Motor neuron (in vitro differentiated cells): Measurements from ENCODE around the gene RALGPS1. TPM values are rescaled to one million over a fixed set of nuclear protein-coding genes. Genes with fewer than 3 reads are reported as not detected.
A peak's percentile ranks its signal among the peaks of the same experiment; 100 is the strongest.

Source experiments
- ATAC-seq, 8 experiments: fragments of 200-7000 bp; cut with Tn5 transposase; replicated peaks in 6 of 8; 2 replicates each; pipeline ENCODE4 v1.8.0; 2021; ENCODE audit warnings: mild to moderate bottlenecking in 8 of 8, moderate library complexity in 8 of 8
- H3K27ac ChIP-seq, 2 donors: fragments of 250-450 bp; sonication (Bioruptor Pico); 2 replicates each; pipeline ENCODE4 v1.9.0; 2021; ENCODE audit warnings: antibody characterized with exemption in 2 of 2, mild to moderate bottlenecking in 2 of 2, moderate library complexity in 1 of 2
- H3K4me1 ChIP-seq, 2 donors: fragments of 250-450 bp; sonication (Bioruptor Pico); replicated peaks in 1 of 2; 2 replicates each; pipeline ENCODE4 v1.6.1; 2021; ENCODE audit warnings: antibody characterized with exemption in 2 of 2, mild to moderate bottlenecking in 2 of 2, moderate library complexity in 1 of 2
- H3K4me3 ChIP-seq, 5 donors: fragments of 250-450 bp; sonication (Bioruptor Pico); 2 replicates each; pipeline ENCODE4 v1.9.0; 2021; ENCODE audit warnings: antibody characterized with exemption in 5 of 5, mild to moderate bottlenecking in 5 of 5, moderate library complexity in 4 of 5
- WGBS, 10 experiments: fragments of 450-650 bp; shearing (Covaris generic); methylation state at CpG; one replicate each; pipeline ENCODE4 v1.0.0; 2022; 5-methylcytosine and 5-hydroxymethylcytosine counted together
- in situ Hi-C, 9 experiments: fragments of 400-800 bp; cut with MboI; loops; one replicate each; pipeline ENCODE4 v1.15.0; 2021; ENCODE audit warnings: low sequenced_read_pairs in 9 of 9, low pct_unique_long_range_greater_than_20kb in 2 of 9; ENCODE audit not compliant: unreplicated experiment in 9 of 9
- total RNA-seq, 8 experiments: library from RNA; unstranded; fragments of 300-600 nt; gene quantifications; 2 replicates each; pipeline versions ENCODE4 v1.2.3 to v1.2.4, GENCODE V29; 2022

Gene RALGPS1
- total RNA-seq, 8 experiments from 2014 or later: 4.3 to 29.6 (median 17.3) TPM

- H3K4me3 ChIP-seq: no peak overlapping the region
- in situ Hi-C loops: no loop called here
- peaks cover 0 to 7% of the 10 kb centered on the region in 2 donors for H3K4me1 ChIP-seq
- H3K27ac ChIP-seq: no peak overlapping the region
- 0 to 100% (median 75%) methylated on average over 1 to 2 of the region's 2 CpGs; no CpG with 5 or more reads in 4 of the 10 experiments for WGBS, 10 experiments
- no peak for ATAC-seq
Observed at GRCh38 chr9:126916909-126917308, 2.3 kb downstream of the RALGPS1 start.

DNA sequence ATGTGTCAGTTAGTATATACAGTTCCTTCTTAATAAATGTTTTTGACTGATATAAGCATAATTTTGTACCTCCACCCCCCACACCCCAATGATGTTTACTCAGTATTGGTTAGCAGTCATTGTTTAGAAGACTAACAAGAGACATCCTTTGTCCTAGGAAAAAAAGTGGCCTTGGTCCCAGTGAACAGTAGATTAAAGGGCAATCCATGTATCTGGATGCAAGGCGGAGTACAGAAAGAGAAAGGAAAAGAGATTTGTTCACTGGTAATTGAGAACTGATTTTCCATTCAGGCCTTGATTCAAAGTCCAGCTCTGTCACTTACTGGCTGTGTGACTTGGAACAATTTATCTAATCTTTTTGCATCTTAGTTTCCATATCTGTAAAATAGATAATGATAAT, 4.6 kb downstream of the RALGPS1 start:
- H3K27ac ChIP-seq: no peak overlapping the region
- H3K4me3 ChIP-seq: no peak overlapping the region
- in situ Hi-C loops: no loop called here
- H3K4me1 ChIP-seq: peaks cover 0 to 7% of the 10 kb centered on the region in 2 donors
- 29 to 100% (median 73%) methylated on average over 1 of the region's 1 CpG; no CpG with 5 or more reads in 4 of the 10 experiments for WGBS, 10 experiments
- no peak for ATAC-seq

GRCh38 chr9:126925876-126926275, 11.3 kb downstream of the RALGPS1 start:
- in situ Hi-C loops: loop anchor here in 4 of 9 experiments (25.0 kb wide), 3 partner anchors 261 to 436 kb away; no protein-coding TSS in a partner anchor
- no peak overlapping the region for H3K27ac ChIP-seq
- no peak for ATAC-seq
- no peak overlapping the region for H3K4me3 ChIP-seq
- no peaks in the 10 kb centered on the region for H3K4me1 ChIP-seq

DNA sequence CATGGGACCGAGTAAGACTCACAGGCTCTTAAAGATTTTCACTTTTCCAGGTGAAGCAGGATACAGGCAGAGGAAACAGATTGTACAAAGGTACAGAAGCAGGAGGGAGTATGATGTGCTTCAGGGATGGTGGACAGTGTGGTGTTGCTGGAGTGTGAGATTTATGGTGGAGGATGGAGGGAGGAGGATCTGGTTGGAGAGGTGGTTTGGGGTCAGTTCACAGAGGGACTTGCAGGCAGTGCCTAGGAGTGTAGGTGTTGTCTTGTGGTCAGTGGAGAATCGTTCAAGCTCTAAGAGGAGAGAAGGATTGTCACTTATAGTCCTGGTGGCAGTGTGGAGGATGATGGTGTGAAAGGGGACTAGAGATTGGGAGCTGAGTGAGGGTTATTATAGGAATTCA, 11.8 kb downstream of the RALGPS1 start:
- in situ Hi-C loops: loop anchor here in 4 of 9 experiments (25.0 kb wide), 3 partner anchors 261 to 436 kb away; no protein-coding TSS in a partner anchor
- Histone ChIP-seq H3K4me1 (no peaks in the 10 kb centered on the region), H3K4me3 (no peak overlapping the region), H3K27ac (no peak overlapping the region)
- ATAC-seq: no peak
- WGBS, 10 experiments: 0 to 100% (median 63%) methylated on average over 1 to 2 of the region's 2 CpGs; no CpG with 5 or more reads in 2 of the 10 experiments

GRCh38 chr9:126927419-126927818, 12.8 kb downstream of the RALGPS1 start:
- in situ Hi-C loops: loop anchor here in 4 of 9 experiments (25.0 kb wide), 3 partner anchors 260 to 435 kb away; no protein-coding TSS in a partner anchor
- H3K4me3 ChIP-seq: no peak overlapping the region
- WGBS, 10 experiments: 30 to 83% (median 49%) methylated on average over 1 to 6 of the region's 6 CpGs; no CpG with 5 or more reads in 1 of the 10 experiments
- H3K27ac ChIP-seq: no peak overlapping the region
- ATAC-seq: peak in 1 of 8 experiments; percentile 64
- H3K4me1 ChIP-seq: no peaks in the 10 kb centered on the region

GRCh38 chr9:126932871-126933321, 18.3 kb downstream of the RALGPS1 start:
- in situ Hi-C loops: loop anchor here in 4 of 9 experiments (25.0 kb wide), 3 partner anchors 254 to 429 kb away; no protein-coding TSS in a partner anchor
- ATAC-seq: no peak
- 0 to 100% (median 84%) methylated on average over 1 to 7 of the region's 11 CpGs; no CpG with 5 or more reads in 2 of the 10 experiments for WGBS, 10 experiments
- H3K4me1 ChIP-seq: no peaks in the 10 kb centered on the region
- H3K4me3 ChIP-seq: no peak overlapping the region
- H3K27ac ChIP-seq: no peak overlapping the region

DNA sequence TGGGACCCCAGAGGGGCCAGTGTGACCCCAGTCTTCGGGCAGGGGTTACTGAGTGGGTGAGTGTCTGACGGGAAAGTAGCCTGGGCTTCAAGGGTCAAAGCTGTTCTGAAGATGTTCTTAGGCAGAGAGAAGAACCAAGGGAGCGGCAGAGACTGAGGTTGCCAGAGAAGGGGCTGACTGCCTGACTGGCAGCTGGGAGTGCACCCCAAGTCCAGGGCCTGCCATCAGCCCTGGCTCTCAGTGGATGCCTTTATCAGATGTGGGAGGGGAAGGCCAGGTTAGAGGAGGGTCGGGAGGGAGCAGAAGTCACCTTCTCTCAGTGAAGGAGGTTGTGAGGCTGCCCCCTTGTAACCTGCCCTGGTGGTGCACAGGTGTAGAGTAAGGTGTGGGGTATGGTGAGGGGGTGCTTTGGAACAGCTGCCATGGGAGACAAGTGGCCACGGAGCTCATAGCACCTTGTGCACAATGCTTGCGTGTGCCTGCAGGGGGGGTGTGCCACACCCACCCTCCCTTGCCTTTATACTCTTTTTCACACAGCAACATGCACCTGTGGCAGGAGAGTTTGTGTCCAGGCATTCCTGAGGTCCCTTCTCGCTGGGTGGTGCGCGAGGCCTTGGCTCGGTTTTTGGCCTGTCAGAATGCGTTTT, 18.9 kb downstream of the RALGPS1 start:
- no peak overlapping the region for H3K4me3 ChIP-seq
- ATAC-seq: no peak
- in situ Hi-C loops: loop anchor here in 4 of 9 experiments (25.0 kb wide), 3 partner anchors 254 to 429 kb away; no protein-coding TSS in a partner anchor
- no peaks in the 10 kb centered on the region for H3K4me1 ChIP-seq
- no peak overlapping the region for H3K27ac ChIP-seq
- WGBS, 10 experiments: 57 to 100% (median 87%) methylated on average over 1 to 10 of the region's 11 CpGs; no CpG with 5 or more reads in 2 of the 10 experiments

DNA sequence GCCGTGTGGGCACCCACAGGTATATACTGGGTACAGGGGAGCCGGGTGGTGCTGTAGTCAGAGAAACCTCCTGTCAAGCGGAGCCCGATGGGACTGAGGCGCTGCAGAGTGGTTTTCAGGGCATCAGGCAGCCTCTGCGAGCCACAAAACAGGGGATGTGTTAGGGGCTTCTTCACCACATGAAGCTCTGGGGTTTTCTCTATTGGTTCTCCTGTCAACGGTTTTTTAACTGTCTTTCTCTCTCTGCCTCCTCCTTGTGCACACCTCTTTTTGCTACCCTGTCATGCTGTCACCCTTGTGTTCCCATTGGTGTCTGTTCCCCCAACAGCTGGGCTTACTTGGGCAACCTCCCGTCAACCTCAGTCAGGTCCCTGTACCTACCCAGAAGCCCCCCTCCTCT, 19.9 kb downstream of the RALGPS1 start:
- Histone ChIP-seq H3K4me3 (no peak overlapping the region), H3K4me1 (no peaks in the 10 kb centered on the region), H3K27ac (no peak overlapping the region)
- 58 to 100% (median 80%) methylated on average over 1 to 5 of the region's 8 CpGs; no CpG with 5 or more reads in 1 of the 10 experiments for WGBS, 10 experiments
- in situ Hi-C loops: loop anchor here in 4 of 9 experiments (25.0 kb wide), 3 partner anchors 253 to 428 kb away; no protein-coding TSS in a partner anchor
- ATAC-seq: no peak

GRCh38 chr9:126935630-126936029, 21.0 kb downstream of the RALGPS1 start:
- in situ Hi-C loops: loop anchor here in 4 of 9 experiments (25.0 kb wide), 3 partner anchors 252 to 427 kb away; no protein-coding TSS in a partner anchor
- H3K4me1 ChIP-seq: no peaks in the 10 kb centered on the region
- no peak overlapping the region for H3K4me3 ChIP-seq
- H3K27ac ChIP-seq: no peak overlapping the region
- no peak for ATAC-seq
- 20 to 100% (median 69%) methylated on average over 1 to 3 of the region's 5 CpGs; no CpG with 5 or more reads in 2 of the 10 experiments for WGBS, 10 experiments

DNA sequence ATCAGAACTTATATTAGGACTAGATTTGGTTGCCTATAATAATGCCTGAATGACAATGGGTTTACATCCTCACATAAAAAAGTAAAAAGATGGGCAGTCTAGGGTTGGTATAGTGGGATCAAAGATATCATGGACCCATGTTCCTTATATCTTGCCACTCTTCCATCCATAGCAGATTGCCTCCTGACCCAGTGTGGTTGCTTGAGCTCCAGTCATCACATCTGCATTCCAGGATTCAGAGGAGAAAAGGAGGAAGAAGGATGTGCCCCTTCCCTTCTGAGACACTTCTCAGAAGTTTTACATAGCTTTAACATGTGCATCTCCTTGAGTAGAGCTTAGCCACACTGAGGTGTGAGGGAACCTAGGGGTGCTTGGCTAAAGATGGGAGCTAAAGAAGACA, 22.9 kb downstream of the RALGPS1 start:
- H3K4me1 ChIP-seq: no peaks in the 10 kb centered on the region
- in situ Hi-C loops: loop anchor here in 4 of 9 experiments (25.0 kb wide), 3 partner anchors 250 to 425 kb away; no protein-coding TSS in a partner anchor
- no peak overlapping the region for H3K27ac ChIP-seq
- H3K4me3 ChIP-seq: no peak overlapping the region
- no peak for ATAC-seq

GRCh38 chr9:126938327-126938726, 23.7 kb downstream of the RALGPS1 start:
- in situ Hi-C loops: loop anchor here in 4 of 9 experiments (25.0 kb wide), 3 partner anchors 249 to 424 kb away; no protein-coding TSS in a partner anchor
- WGBS, 10 experiments: 60 to 86% (median 85%) methylated on average over 1 to 3 of the region's 4 CpGs; no CpG with 5 or more reads in 5 of the 10 experiments
- H3K4me1 ChIP-seq: no peaks in the 10 kb centered on the region
- ATAC-seq: no peak
- no peak overlapping the region for H3K27ac ChIP-seq
- no peak overlapping the region for H3K4me3 ChIP-seq

- ATAC-seq: peak in 4 of 8 experiments; percentile 9 to 89 (median 87)
- WGBS, 10 experiments: 40 to 100% (median 80%) methylated on average over 1 to 5 of the region's 6 CpGs; no CpG with 5 or more reads in 5 of the 10 experiments
- in situ Hi-C loops: loop anchor here in 6 of 9 experiments (10.0 to 25.0 kb wide), 5 partner anchors 247 to 422 kb away; no protein-coding TSS in a partner anchor
- no peak overlapping the region for H3K4me3 ChIP-seq
- H3K4me1 ChIP-seq: no peaks in the 10 kb centered on the region
- no peak overlapping the region for H3K27ac ChIP-seq
Observed at GRCh38 chr9:126939821-126940221, 25.2 kb downstream of the RALGPS1 start.

GRCh38 chr9:126942399-126942798, 27.8 kb downstream of the RALGPS1 start:
- no peak overlapping the region for H3K27ac ChIP-seq
- no peaks in the 10 kb centered on the region for H3K4me1 ChIP-seq
- H3K4me3 ChIP-seq: no peak overlapping the region
- in situ Hi-C loops: loop anchor here in 6 of 9 experiments (10.0 to 25.0 kb wide), 5 partner anchors 245 to 420 kb away; no protein-coding TSS in a partner anchor
- ATAC-seq: no peak
